Measurements from ENCODE around the gene WDR20. TPM values are rescaled to one million over a fixed set of nuclear protein-coding genes. Genes with fewer than 3 reads are reported as not detected.

The WDR20 gene
- polyA plus RNA-seq, 1 donor (not counting 4 experiments of a cell fraction or from before 2014, with no cell fraction given), result 24.5 TPM

GRCh38 chr14:102225386-102225785 lies 85.7 kb downstream of the WDR20 start:
- Histone ChIP-seq H4K20me1 (ENCODE audit: control insufficient read depth, extremely low read depth, insufficient read depth, low read length) (no peaks in the 10 kb centered on the region), H3K9me3 (ENCODE audit: control insufficient read depth, low read depth, low read length) (no peaks in the 10 kb centered on the region), H3K27me3 (ENCODE audit: control insufficient read depth, extremely low read depth, insufficient read depth, low read length) (no peaks in the 10 kb centered on the region), H3K27ac (ENCODE audit: control insufficient read depth, insufficient read depth, low read length) (no peak overlapping the region), H3K4me3 (ENCODE audit: control insufficient read depth in 2 of 3, extremely low read depth in 1 of 3, insufficient read depth in 2 of 3, low read depth in 1 of 3, low read length in 3 of 3) (no peak overlapping the region), H2AFZ (ENCODE audit: control insufficient read depth, low read length) (no peak overlapping the region), H3K36me3 (ENCODE audit: control insufficient read depth in 2 of 2, extremely low read depth in 1 of 2, insufficient read depth in 2 of 2, low read length in 2 of 2) (peaks cover 5 to 8% of the 10 kb centered on the region in 2 experiments), H3K9ac (ENCODE audit: control insufficient read depth, extremely low read depth, insufficient read depth, low read length) (no peak overlapping the region), H3K9me1 (ENCODE audit: control insufficient read depth, extremely low read depth, insufficient read depth, low read length) (no peaks in the 10 kb centered on the region), H3K4me1 (ENCODE audit: control insufficient read depth, extremely low read depth, insufficient read depth, low read length) (peaks cover 13% of the 10 kb centered on the region), H3K79me2 (ENCODE audit: control insufficient read depth, insufficient read depth, low read length) (no peaks in the 10 kb centered on the region), H3K4me2 (ENCODE audit: control insufficient read depth, extremely low read depth, insufficient read depth, low read depth, low read length) (no peak overlapping the region)
- TF ChIP-seq EZH2 (IDR thresholded peaks at IDR 0.05; ENCODE audit: low read length) (no peak), CTCF (optimal IDR thresholded peaks at IDR 0.05 in 1 of 3, IDR thresholded peaks at IDR 0.05 in 1 of 3, conservative IDR thresholded peaks at IDR 0.05 in 1 of 3; ENCODE audit: extremely low read depth in 1 of 3, insufficient read depth in 2 of 3, low read length in 3 of 3) (no peak)
- no peak for FAIRE-seq
- DNase-seq (ENCODE audit: low read depth, low spot score), result no peak
- dilution Hi-C loops (cut with MboI; ENCODE audit: extremely low pct_ligation_motif_present, low sequenced_read_pairs), result no loop called here

GRCh38 chr14:102225936-102226335 lies 86.2 kb downstream of the WDR20 start:
- dilution Hi-C loops (cut with MboI; ENCODE audit: extremely low pct_ligation_motif_present, low sequenced_read_pairs), result no loop called here
- Histone ChIP-seq H3K27me3 (ENCODE audit: control insufficient read depth, extremely low read depth, insufficient read depth, low read length) (no peaks in the 10 kb centered on the region), H3K4me2 (ENCODE audit: control insufficient read depth, extremely low read depth, insufficient read depth, low read depth, low read length) (no peak overlapping the region), H3K79me2 (ENCODE audit: control insufficient read depth, insufficient read depth, low read length) (no peaks in the 10 kb centered on the region), H3K9ac (ENCODE audit: control insufficient read depth, extremely low read depth, insufficient read depth, low read length) (no peak overlapping the region), H3K27ac (ENCODE audit: control insufficient read depth, insufficient read depth, low read length) (no peak overlapping the region), H3K36me3 (ENCODE audit: control insufficient read depth in 2 of 2, extremely low read depth in 1 of 2, insufficient read depth in 2 of 2, low read length in 2 of 2) (peaks cover 7 to 14% of the 10 kb centered on the region in 2 experiments), H4K20me1 (ENCODE audit: control insufficient read depth, extremely low read depth, insufficient read depth, low read length) (no peaks in the 10 kb centered on the region), H3K4me3 (ENCODE audit: control insufficient read depth in 2 of 3, extremely low read depth in 1 of 3, insufficient read depth in 2 of 3, low read depth in 1 of 3, low read length in 3 of 3) (no peak overlapping the region), H3K9me3 (ENCODE audit: control insufficient read depth, low read depth, low read length) (no peaks in the 10 kb centered on the region), H3K4me1 (ENCODE audit: control insufficient read depth, extremely low read depth, insufficient read depth, low read length) (peaks cover 7% of the 10 kb centered on the region), H2AFZ (ENCODE audit: control insufficient read depth, low read length) (no peak overlapping the region), H3K9me1 (ENCODE audit: control insufficient read depth, extremely low read depth, insufficient read depth, low read length) (no peaks in the 10 kb centered on the region)
- FAIRE-seq (no peak), DNase-seq (ENCODE audit: low read depth, low spot score) (no peak)
- no peak for TF ChIP-seq CTCF (optimal IDR thresholded peaks at IDR 0.05 in 1 of 3, IDR thresholded peaks at IDR 0.05 in 1 of 3, conservative IDR thresholded peaks at IDR 0.05 in 1 of 3; ENCODE audit: extremely low read depth in 1 of 3, insufficient read depth in 2 of 3, low read length in 3 of 3)
- no peak for TF ChIP-seq EZH2 (IDR thresholded peaks at IDR 0.05; ENCODE audit: low read length)
